ENCODE results near the gene LSAMP.

DNA sequence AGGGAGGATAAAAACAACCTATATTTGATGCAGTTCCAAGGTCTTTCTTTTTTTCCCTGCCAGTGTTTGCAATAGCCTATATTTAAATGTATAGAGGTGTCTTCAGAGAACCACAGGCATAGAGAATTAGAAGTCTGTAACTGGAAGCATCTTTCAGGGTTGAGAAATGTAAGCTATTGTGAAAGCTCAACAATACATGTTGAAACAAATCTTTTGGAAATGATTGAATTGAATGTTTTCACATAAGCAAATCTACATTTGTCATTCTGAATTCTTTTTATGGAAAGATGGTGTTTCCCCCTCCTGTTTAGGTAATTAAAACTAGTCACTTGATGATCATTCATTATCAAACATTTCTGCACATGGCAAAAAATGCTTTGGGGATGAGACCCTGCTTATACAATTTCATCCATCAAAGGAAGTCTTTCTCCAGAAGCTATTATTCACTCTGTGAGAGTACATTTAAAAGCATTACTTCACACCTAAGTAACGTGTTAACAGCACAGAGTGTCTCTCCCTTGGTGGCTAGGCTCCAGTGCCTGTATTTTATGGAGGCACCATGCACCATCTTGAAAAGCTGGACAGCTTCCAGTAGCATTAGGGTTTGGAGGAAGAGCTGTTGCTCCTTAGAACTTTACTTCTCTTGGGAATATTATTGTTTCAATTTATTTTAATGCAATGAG lies 406.2 kb downstream of the LSAMP start:
- TF ChIP-seq, protein P1, sequence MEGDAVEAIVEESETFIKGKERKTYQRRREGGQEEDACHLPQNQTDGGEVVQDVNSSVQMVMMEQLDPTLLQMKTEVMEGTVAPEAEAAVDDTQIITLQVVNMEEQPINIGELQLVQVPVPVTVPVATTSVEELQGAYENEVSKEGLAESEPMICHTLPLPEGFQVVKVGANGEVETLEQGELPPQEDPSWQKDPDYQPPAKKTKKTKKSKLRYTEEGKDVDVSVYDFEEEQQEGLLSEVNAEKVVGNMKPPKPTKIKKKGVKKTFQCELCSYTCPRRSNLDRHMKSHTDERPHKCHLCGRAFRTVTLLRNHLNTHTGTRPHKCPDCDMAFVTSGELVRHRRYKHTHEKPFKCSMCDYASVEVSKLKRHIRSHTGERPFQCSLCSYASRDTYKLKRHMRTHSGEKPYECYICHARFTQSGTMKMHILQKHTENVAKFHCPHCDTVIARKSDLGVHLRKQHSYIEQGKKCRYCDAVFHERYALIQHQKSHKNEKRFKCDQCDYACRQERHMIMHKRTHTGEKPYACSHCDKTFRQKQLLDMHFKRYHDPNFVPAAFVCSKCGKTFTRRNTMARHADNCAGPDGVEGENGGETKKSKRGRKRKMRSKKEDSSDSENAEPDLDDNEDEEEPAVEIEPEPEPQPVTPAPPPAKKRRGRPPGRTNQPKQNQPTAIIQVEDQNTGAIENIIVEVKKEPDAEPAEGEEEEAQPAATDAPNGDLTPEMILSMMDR (IDR thresholded peaks at IDR 0.05), result no peak
- no peak for TF ChIP-seq POLR2A (IDR thresholded peaks at IDR 0.05)

Data from lower leg skin (tissue), 3 donors.